Left renal cortex interstitium (tissue), 4 donors: ENCODE results near the gene TMEM187. TPM values are rescaled to one million over a fixed set of nuclear protein-coding genes. Genes with fewer than 3 reads are reported as not detected.
"Not testable (repeated sequence)": the region's sequence is repeated elsewhere in the genome, so short reads cannot be mapped to it uniquely, and the experiment has no call there.

ENCODE experiments used
- DNase-seq, 4 donors: peaks; one replicate each; pipeline ENCODE4 v3.0.0-alpha.2; 2013; ENCODE audit warnings: low read depth in 4 of 4, low spot score in 2 of 4, missing footprints in 1 of 4
- polyA plus RNA-seq, 4 donors: library from polyadenylated mRNA; unstranded; fragments of 120-200 nt; gene quantifications; one replicate each; pipeline ENCODE4 v1.2.1, GENCODE V29; 2013; ENCODE audit not compliant: insufficient read length in 4 of 4

Gene TMEM187
- polyA plus RNA-seq, 4 donors, result 5.9 to 10.9 (median 8.0) TPM

GRCh38 chrX:153969125-153969903 lies 3.2 kb upstream of the TMEM187 start:
- no peak for DNase-seq

GRCh38 chrX:153969904-153970356 lies 2.6 kb upstream of the TMEM187 start:
- no peak for DNase-seq

- DNase-seq, result no peak
These were observed 2.0 kb upstream of the TMEM187 start for GRCh38 chrX:153970357-153971123.

GRCh38 chrX:153971124-153971449 lies 1.5 kb upstream of the TMEM187 start:
- peak in 2 of 4 donors; percentile 64 to 70 for DNase-seq

GRCh38 chrX:153971450-153972367 lies 845 bp upstream of the TMEM187 start, which contains the start of gene HCFC1:
TSS of gene HCFC1 (minus strand) at chrX:153971818. CDS start at chrX:153970840, 978 bp downstream.
- peak in 3 of 4 donors; percentile 74 to 82 (median 76) for DNase-seq

- no peak for DNase-seq
These were observed 811 bp downstream of the TMEM187 start for GRCh38 chrX:153973127-153974002.

- DNase-seq, result no peak
These were observed 1.6 kb downstream of the TMEM187 start for GRCh38 chrX:153974003-153974725.

GRCh38 chrX:153974726-153975286 lies 2.3 kb downstream of the TMEM187 start:
- no peak for DNase-seq

GRCh38 chrX:153980394-153980793 lies 7.8 kb downstream of the TMEM187 start:
- DNase-seq, result not testable (repeated sequence)

GRCh38 chrX:153981231-153981630 lies 8.7 kb downstream of the TMEM187 start:
- no peak for DNase-seq

- no peak for DNase-seq
These were observed 9.4 kb downstream of the TMEM187 start for GRCh38 chrX:153981771-153982533.

- DNase-seq, result no peak
These were observed 10.8 kb downstream of the TMEM187 start for GRCh38 chrX:153983321-153983801.

GRCh38 chrX:153984351-153985178 lies 12.0 kb downstream of the TMEM187 start:
- DNase-seq, result no peak

GRCh38 chrX:153988493-153988892 lies 15.9 kb downstream of the TMEM187 start:
- DNase-seq, result no peak

GRCh38 chrX:153989973-153990655 lies 17.6 kb downstream of the TMEM187 start:
- DNase-seq, result no peak

GRCh38 chrX:153991013-153991580 lies 18.5 kb downstream of the TMEM187 start:
- DNase-seq, result no peak
